ENCODE measurements around the gene PRDM16.

The PRDM16 gene

DNA sequence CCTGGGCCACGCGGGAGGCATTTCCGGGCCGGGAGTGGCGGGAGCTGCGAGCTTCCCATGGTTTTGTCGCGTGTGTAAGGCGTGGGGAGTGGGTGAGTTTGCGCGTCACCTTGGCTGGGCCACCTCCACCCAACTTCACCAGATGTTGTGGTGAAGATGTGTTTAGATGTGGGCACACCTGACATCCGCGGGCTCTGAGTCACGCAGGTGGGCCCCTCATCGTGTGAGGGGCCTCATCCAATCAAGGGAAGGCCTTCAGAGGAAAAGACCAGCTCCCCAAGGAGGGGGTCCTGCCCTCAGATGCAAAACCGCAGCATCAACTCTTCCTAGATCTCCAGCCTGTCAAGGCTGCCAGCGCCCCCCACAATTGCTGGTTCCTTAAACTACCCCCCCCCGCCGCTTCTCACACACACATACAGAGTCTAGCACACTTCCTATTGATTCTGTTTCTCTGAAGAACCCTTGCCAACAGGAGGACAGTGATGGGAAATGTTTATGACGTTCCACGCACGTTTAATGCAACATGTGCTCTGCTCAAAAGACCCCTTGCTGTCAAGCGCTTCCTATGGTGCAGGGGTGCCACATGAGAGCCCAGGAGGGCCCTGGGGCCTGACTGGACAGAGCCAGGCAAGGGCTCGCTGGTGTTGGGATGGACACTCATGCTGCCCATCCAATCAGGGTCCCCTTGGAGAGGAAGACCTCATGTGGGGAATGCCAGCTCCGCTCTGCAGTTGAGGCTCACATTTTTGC, 35.8 kb upstream of the PRDM16 start:
- no peak for DNase-seq

GRCh38 chr1:3033790-3034090, 35.3 kb upstream of the PRDM16 start:
- no peak for DNase-seq

GRCh38 chr1:3034162-3034561, 34.8 kb upstream of the PRDM16 start:
- DNase-seq, result no peak

GRCh38 chr1:3034728-3035562, 34.1 kb upstream of the PRDM16 start:
- DNase-seq, result no peak

DNA sequence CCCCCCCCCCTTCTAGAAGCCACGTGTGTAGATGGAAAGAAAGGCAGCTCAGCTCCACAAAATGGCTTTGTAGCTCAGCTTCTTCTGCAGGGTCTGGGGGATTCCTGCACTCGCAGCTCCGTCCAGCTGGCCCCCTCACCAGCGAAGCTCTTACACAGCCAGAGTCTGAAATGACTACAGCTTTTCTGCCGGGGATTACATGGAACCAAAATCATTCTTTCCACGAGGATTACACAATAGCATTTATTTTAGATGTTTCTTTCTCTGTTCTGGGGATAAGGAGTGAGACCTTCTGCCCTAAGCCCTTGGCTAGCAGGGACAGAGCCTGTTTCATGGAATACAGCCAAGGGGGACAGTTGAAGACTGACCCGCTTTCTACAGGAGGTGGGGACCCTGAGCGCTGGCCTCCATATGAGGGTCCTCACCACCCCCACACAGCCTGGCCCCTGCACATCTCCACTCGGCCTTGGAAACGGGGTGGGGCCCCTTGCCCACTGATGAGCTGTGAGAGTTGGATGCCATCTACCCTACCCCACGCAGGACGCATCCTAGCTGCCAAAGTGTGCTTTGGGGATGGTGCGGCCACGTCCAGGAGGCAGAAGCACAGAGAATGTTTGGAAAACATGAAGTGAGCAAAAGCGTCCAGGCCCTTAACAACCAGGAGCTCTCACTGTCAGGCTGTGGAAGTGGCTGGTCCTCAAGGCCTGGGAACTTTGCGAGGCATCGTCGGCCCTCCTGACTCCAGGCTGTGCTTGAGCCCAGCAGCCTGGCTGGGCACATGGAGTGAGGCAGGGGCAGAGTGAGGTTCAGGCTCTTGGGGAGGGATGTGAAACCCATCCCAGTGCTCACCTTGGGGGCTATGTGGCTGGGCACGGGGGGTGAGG, 33.2 kb upstream of the PRDM16 start:
- DNase-seq, result no peak

- DNase-seq, result no peak
These were observed 32.3 kb upstream of the PRDM16 start for GRCh38 chr1:3036447-3037280.

GRCh38 chr1:3037281-3038040, 31.5 kb upstream of the PRDM16 start:
- DNase-seq, result no peak

GRCh38 chr1:3038113-3038551, 30.9 kb upstream of the PRDM16 start:
- DNase-seq, result no peak

DNA sequence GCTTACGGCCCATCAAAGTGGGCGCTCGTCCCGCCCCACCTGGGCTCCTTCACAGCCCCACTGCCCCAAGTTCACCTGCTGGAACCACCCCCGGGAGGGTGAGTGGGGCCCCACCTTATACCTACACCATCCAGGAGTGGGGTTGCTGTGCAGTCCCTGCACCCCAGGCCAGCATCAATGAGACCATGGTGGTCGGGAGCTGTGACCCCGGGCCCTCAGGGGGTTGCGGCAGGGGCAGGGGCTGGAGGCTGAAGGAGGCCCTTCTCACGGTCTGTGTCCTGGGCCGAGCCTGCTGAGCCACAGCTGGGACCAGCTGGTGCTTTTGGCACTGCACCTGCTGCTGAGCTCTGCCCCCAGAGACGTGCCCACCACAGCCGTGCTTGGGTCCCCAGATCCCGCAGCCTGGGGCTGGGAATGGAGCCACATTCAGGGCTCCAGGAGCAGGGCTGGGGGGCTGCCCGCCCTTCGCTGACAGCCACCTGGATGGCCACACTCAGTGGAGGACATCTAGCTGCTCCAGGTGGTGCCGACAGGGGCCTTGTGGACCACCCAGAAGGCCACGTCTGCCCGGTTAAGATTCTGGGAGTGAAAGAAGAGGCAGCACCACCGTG, 30.3 kb upstream of the PRDM16 start:
- DNase-seq, result no peak

- no peak for DNase-seq
These were observed 29.0 kb upstream of the PRDM16 start for GRCh38 chr1:3040004-3040403.

GRCh38 chr1:3042481-3042880, 26.5 kb upstream of the PRDM16 start:
- no peak for DNase-seq

DNA sequence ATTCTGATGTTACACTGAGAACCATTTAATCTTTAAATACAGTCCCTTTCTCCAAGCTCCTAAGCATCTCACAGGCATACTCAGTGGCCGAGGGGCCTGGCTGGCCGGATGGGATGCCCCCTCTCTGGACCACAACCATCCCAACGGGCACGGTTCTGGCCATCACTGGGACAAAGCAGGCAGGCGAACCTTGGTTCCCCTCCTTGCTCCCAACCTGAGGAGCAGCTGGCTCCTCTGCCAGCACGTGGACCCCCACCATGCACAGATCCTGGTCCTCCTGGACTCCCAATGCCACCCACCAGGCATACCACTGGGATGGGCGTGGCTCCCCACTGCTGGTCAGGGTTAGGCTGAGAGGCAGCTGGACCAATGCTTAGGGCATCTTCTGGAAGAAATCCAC, 19.8 kb upstream of the PRDM16 start:
- no peak for DNase-seq

GRCh38 chr1:3049905-3050304, 19.1 kb upstream of the PRDM16 start:
- DNase-seq, result no peak

- no peak for DNase-seq
These were observed 18.4 kb upstream of the PRDM16 start for GRCh38 chr1:3050603-3051002.

- DNase-seq, result no peak
These were observed 17.4 kb upstream of the PRDM16 start for GRCh38 chr1:3051270-3052268.

DNA sequence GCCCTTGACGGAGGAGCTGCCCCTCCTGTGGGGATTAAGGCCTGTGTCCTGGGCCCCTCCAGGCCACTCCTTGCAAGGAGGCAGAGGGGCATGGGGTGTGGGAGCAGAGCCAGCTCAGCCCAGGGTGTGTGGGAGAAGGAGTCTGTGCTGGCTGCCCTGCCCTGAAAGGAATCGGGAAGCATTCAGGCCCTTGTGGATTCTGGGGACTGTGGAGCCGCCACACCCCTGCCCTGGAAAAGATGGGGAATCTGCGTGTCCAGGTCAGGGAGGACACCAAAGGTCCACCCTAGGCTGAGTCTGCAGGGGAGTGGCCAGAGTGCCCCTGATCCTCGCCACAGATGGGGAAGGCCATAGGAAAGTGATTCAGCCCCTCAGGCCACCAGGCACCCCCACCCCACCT, 16.5 kb upstream of the PRDM16 start:
- no peak for DNase-seq

DNA sequence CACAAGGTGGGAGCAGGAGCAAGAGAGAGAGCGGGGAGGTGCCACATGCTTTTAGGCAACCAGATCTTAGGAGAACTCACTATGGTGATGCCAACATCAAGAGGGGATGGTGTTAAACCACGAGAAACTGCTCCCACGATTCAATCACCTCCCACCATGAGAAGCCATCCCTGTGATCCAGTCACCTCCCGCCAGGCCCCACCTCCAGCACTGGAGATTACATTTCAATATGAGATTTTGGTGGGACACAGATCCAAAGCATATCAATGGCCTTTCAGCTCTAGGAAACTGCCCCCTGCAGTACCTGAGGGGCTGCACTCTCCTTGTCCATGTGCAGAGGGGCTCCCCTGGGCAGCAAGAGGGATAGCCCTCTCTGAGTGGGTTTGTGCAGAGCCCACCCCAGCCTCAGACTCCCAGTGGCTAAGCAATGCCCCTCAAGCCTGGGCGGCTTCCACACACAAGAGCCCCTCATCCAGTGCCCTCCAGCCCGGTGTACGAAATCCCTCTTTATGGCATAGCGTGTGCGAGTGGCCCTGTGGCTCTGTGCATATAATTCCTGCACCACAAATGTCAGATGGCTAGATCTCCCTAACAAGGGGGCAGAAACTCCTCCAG, 15.5 kb upstream of the PRDM16 start:
- DNase-seq, result no peak

DNA sequence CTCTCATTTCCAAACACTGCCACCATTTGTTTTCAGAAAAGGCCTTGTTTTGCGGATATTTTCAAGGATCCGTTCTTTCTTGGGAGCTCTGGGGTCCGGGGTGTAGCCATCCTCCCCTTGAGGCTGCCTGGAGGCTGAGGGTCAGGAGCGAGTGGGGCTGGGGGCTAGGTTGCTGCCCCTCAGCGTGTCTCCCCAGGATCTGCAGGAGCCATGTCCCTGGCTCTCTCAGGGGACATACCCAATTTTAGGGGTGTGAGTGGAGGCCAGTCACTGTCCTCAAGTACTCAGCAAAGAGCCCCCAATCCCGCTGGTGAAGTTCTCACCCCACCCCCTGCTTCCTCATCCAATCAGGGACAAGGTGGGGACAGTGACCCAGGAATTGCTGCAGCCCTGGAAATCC, 15.0 kb upstream of the PRDM16 start:
- no peak for DNase-seq

GRCh38 chr1:3054474-3054873, 14.5 kb upstream of the PRDM16 start:
- no peak for DNase-seq

DNA sequence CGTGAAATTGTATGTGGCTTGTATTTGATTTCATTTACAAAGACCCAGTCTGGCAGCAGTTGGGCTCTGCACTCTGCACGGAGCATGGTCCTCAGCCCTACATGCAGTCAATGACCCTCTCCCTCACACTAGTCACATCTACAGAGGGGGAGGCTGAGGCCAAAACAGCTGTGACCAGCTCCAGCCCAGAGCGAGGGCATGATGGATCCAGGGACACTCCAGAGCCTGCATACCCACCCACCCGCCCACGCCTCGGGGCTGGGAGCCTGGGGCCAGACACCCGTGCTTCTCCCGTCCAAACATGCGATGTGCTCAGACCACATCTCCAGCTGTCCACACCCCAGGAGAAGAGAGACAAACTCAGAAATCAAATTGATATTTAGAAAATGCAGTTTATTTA, 14.0 kb upstream of the PRDM16 start:
- DNase-seq, result no peak

All from DMS53 (cell line).